Right lobe of liver (tissue), 6 donors: ENCODE measurements around the gene C5orf58. TPM values are rescaled to one million over a fixed set of nuclear protein-coding genes. Genes with fewer than 3 reads are reported as not detected.
"Not testable (repeated sequence)": the region's sequence is repeated elsewhere in the genome, so short reads cannot be mapped to it uniquely, and the experiment has no call there.

Source experiments
- ATAC-seq, 4 donors: fragments of 200-7000 bp; cut with Tn5 transposase; one replicate each; pipeline ENCODE4 v1.9.1; 2020; ENCODE audit warnings: mild to moderate bottlenecking in 4 of 4, moderate library complexity in 4 of 4
- DNase-seq, 3 donors: peaks; one replicate each; pipeline ENCODE4 v3.0.0-alpha.2; 2020
- H3K27ac ChIP-seq, 3 donors: fragments of 200-600 bp; one replicate each; pipeline ENCODE4 v1.8.0; 2022
- H3K27me3 ChIP-seq, 2 donors: fragments of 200-600 bp; one replicate each; pipeline ENCODE4 v1.8.0; 2022
- H3K36me3 ChIP-seq, 4 donors: fragments of 200-600 bp; sonication (generic) in 1 of 4; one replicate each; pipeline versions ENCODE4 v1.5.1 to v1.8.0; 2017 to 2022; ENCODE audit warnings: control low read depth in 1 of 4
- H3K4me1 ChIP-seq, 4 donors: fragments of 200-600 bp; sonication (generic) in 1 of 4; one replicate each; pipeline versions ENCODE4 v1.5.1 to v1.8.0; 2017 to 2022; ENCODE audit warnings: control low read depth in 1 of 4
- H3K4me3 ChIP-seq, 3 donors: fragments of 200-600 bp; one replicate each; pipeline ENCODE4 v1.8.0; 2022
- H3K9me3 ChIP-seq, 4 donors: fragments of 200-600 bp; sonication (generic) in 1 of 4; one replicate each; pipeline versions ENCODE4 v1.5.1 to v1.8.0; 2017 to 2022; ENCODE audit warnings: control low read depth in 1 of 4
- POLR2A ChIP-seq: fragments of 450-650 bp; IDR thresholded peaks from one replicate; pipeline ENCODE4 v1.6.1; 2017; ENCODE audit warnings: antibody characterized with exemption, mild to moderate bottlenecking
- WGBS: methylation state at CpG from one replicate; pipeline ENCODE4 v1.1.6; 2018; ENCODE audit warnings: low coverage, low lambda C conversion rate; ENCODE audit not compliant: insufficient coverage; ENCODE audit errors: missing lambda C conversion rate; 5-methylcytosine and 5-hydroxymethylcytosine counted together
- intact Hi-C, 2 donors: fragments of 100-400 bp; cut with DNase I; formaldehyde crosslinking; loops; one replicate each; pipeline versions ENCODE4 v1.11.2 to v1.14.1; 2022
- total RNA-seq, 6 experiments: library from RNA; depleted of rRNA in 2 of 6; stranded (reverse); fragments of >200 nt in 2 of 6; fragmentation: NEBNext Ultra II Directional in 3 of 6; extraction: Animal tissue kit (Norgen Biotek cat#: 25700) in 3 of 6; gene quantifications; one replicate each; pipeline versions ENCODE4 v1.1.0 to v1.2.4, GENCODE V29; 2016 to 2023
- TF ChIP-seq, protein P1 (sequence below), 4 donors: fragments of 200-600 bp in 3 of 4; fragments of 450-650 bp in 1 of 4; IDR thresholded peaks; one replicate each; pipeline versions ENCODE4 v1.5.1 to v1.8.0; 2016 to 2022; ENCODE audit warnings: antibody characterized with exemption in 4 of 4, mild to moderate bottlenecking in 2 of 4
- donor health status: DM: no; HTN: yes; CAD: no.
- donor health status: DM: no; HTN: no; CAD: no.
- donor health status: DM: no; HTN: no; CAD: no.
- donor health status: DM: no; HTN: yes; CAD: no.
- donor health status: DM: no; HTN: yes; CAD: no.

C5orf58 gene
- total RNA-seq, 6 experiments from 2014 or later = not detected

- H3K4me3 ChIP-seq = no peak overlapping the region
- H3K4me1 ChIP-seq = no peaks in the 10 kb centered on the region
- ATAC-seq (no peak), DNase-seq (no peak)
- no peak overlapping the region for H3K27ac ChIP-seq
- 50% methylated on average over 4 of the region's 4 CpGs for WGBS
- no peaks in the 10 kb centered on the region for H3K9me3 ChIP-seq
- TF ChIP-seq, protein P1, sequence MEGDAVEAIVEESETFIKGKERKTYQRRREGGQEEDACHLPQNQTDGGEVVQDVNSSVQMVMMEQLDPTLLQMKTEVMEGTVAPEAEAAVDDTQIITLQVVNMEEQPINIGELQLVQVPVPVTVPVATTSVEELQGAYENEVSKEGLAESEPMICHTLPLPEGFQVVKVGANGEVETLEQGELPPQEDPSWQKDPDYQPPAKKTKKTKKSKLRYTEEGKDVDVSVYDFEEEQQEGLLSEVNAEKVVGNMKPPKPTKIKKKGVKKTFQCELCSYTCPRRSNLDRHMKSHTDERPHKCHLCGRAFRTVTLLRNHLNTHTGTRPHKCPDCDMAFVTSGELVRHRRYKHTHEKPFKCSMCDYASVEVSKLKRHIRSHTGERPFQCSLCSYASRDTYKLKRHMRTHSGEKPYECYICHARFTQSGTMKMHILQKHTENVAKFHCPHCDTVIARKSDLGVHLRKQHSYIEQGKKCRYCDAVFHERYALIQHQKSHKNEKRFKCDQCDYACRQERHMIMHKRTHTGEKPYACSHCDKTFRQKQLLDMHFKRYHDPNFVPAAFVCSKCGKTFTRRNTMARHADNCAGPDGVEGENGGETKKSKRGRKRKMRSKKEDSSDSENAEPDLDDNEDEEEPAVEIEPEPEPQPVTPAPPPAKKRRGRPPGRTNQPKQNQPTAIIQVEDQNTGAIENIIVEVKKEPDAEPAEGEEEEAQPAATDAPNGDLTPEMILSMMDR (IDR thresholded peaks at IDR 0.05) = no peak
- TF ChIP-seq POLR2A = no peak
- intact Hi-C loops = no loop called here
- no peaks in the 10 kb centered on the region for H3K27me3 ChIP-seq
- peaks cover 0 to 6% (median 1%) of the 10 kb centered on the region in 4 donors for H3K36me3 ChIP-seq
Measured at GRCh38 chr5:170246126-170246870, 13.5 kb downstream of the C5orf58 start.

- ATAC-seq (no peak), DNase-seq (no peak)
- Histone ChIP-seq H3K27me3 (no peaks in the 10 kb centered on the region), H3K9me3 (no peaks in the 10 kb centered on the region), H3K36me3 (peaks cover 0 to 6% (median 1%) of the 10 kb centered on the region in 4 donors), H3K27ac (no peak overlapping the region), H3K4me3 (no peak overlapping the region), H3K4me1 (no peaks in the 10 kb centered on the region)
- TF ChIP-seq, protein P1 (IDR thresholded peaks at IDR 0.05) = no peak
- TF ChIP-seq POLR2A = no peak
- WGBS = 53% methylated on average over 2 of the region's 2 CpGs
- intact Hi-C loops = no loop called here
Measured at GRCh38 chr5:170247363-170247762, 14.6 kb downstream of the C5orf58 start.

DNA sequence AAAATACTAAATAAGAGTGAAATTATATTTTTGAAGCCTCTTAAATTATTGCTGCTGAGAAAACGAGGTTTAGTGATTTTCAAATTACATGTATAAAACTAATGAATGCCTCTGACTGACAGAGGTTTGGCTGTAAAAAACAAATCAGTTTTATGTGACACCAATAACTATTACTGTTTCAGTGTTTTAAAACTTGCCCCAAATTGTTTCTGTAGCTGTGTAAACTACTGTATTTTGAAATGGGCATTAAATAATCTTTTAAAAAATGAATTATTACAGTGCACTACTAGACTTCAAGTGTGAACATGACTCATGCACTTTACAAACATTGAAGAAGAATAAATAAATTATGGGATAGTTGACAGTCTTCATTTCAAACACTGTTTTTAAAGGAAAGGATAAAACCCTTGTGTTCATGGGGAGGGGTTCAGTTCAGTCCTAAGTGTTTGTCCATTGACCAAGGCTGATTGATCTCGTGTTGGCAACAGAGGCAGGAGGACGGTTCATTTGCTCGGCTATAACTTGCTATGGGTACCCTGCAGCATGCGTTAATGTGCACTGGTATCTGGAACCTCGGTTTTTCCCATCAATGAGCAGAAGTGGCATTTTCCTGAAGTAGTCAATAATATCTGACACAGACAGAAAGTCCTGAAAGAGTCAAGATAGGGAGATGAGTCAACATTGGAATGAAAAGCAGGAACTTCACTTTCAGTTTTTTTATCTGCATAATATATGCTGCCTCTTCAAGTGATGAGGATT, 15.6 kb downstream of the C5orf58 start:
- TF ChIP-seq, protein P1 (IDR thresholded peaks at IDR 0.05) = no peak
- TF ChIP-seq POLR2A = no peak

DNA sequence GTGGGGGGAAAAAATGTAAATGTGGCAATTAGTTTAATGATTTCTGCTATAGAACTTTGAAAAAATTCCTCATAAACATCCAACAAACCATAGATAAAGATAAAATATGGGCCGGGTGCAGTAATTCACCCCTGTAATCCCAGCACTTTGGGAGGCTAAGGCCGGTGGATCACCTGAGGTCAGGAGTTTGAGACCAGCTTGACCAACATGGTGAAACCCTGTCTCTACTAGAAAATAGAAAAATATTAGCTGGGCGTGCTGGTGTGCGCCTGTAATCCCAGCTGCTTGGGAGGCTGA, 16.1 kb downstream of the C5orf58 start:
- H3K36me3 ChIP-seq, H3K27ac ChIP-seq, H3K9me3 ChIP-seq, intact Hi-C loops, H3K27me3 ChIP-seq, H3K4me1 ChIP-seq, ATAC-seq, H3K4me3 ChIP-seq, DNase-seq: not testable (repeated sequence)
- WGBS = 56% methylated on average over 4 of the region's 4 CpGs

More for the DNA sequence above, 15.6 kb downstream of the C5orf58 start:
- Histone ChIP-seq H3K36me3 (peaks cover 0 to 6% (median 1%) of the 10 kb centered on the region in 4 donors), H3K9me3 (no peaks in the 10 kb centered on the region), H3K4me3 (no peak overlapping the region), H3K27ac (no peak overlapping the region), H3K27me3 (no peaks in the 10 kb centered on the region), H3K4me1 (no peaks in the 10 kb centered on the region)
- intact Hi-C loops = no loop called here
- DNase-seq = no peak
- ATAC-seq = no peak
- WGBS = 53% methylated on average over 5 of the region's 6 CpGs

- intact Hi-C loops = no loop called here
- Histone ChIP-seq H3K36me3 (peaks cover 0 to 6% (median 1%) of the 10 kb centered on the region in 4 donors), H3K4me3 (no peak overlapping the region), H3K27me3 (no peaks in the 10 kb centered on the region), H3K4me1 (no peaks in the 10 kb centered on the region), H3K27ac (no peak overlapping the region), H3K9me3 (no peaks in the 10 kb centered on the region)
- TF ChIP-seq, protein P1 (IDR thresholded peaks at IDR 0.05) = no peak
- TF ChIP-seq POLR2A = no peak
- WGBS = 32% methylated on average over 3 of the region's 4 CpGs
- no peak for DNase-seq
- ATAC-seq = no peak
Measured at GRCh38 chr5:170249355-170249754, 16.6 kb downstream of the C5orf58 start.
